Keratinocyte (primary cell): ENCODE measurements around the gene KIF1B. TPM values are rescaled to one million over a fixed set of nuclear protein-coding genes. Genes with fewer than 3 reads are reported as not detected.
A peak's percentile ranks its signal among the peaks of the same experiment; 100 is the strongest.

Experiments used
- DNase-seq: peaks from one replicate; pipeline ENCODE4 v3.0.0-alpha.2; 2011; ENCODE audit warnings: low read depth, missing footprints, low spot score
- FAIRE-seq: peaks from 2 replicates; lab custom pipeline; 2011; peaks lifted over from hg19 to GRCh38; lab: Jason Lieb, UNC
- H2AFZ ChIP-seq: 2 replicates; pipeline ENCODE4 v1.6.0; 2012; ENCODE audit warnings: low read length, control low read depth, inconsistent platforms; ENCODE audit not compliant: control insufficient read depth
- H3K27ac ChIP-seq: 2 replicates; pipeline ENCODE4 v1.5.1; 2011; ENCODE audit warnings: low read length; ENCODE audit not compliant: control insufficient read depth, insufficient read depth
- H3K27me3 ChIP-seq: 3 replicates; pipeline ENCODE4 v1.6.0; 2011; ENCODE audit warnings: low read length; ENCODE audit not compliant: control insufficient read depth, insufficient read depth; ENCODE audit errors: extremely low read depth
- H3K36me3 ChIP-seq, 2 experiments: 2 replicates in 1 of 2; 3 replicates in 1 of 2; pipeline ENCODE4 v1.5.1; 2011; ENCODE audit warnings: low read length in 2 of 2, mild to moderate bottlenecking in 1 of 2; ENCODE audit not compliant: control insufficient read depth in 2 of 2, insufficient read depth in 2 of 2; ENCODE audit errors: extremely low read depth in 1 of 2
- H3K4me1 ChIP-seq: 3 replicates; pipeline ENCODE4 v1.5.1; 2011; ENCODE audit warnings: low read length; ENCODE audit not compliant: control insufficient read depth, insufficient read depth; ENCODE audit errors: extremely low read depth
- H3K4me2 ChIP-seq: 3 replicates; pipeline ENCODE4 v1.6.0; 2011; ENCODE audit warnings: low read depth, low read length; ENCODE audit not compliant: control insufficient read depth, insufficient read depth; ENCODE audit errors: extremely low read depth
- H3K4me3 ChIP-seq, 3 experiments: fragments of 200-600 bp in 1 of 3; sonication (generic) in 1 of 3; 2 replicates in 2 of 3; 3 replicates in 1 of 3; pipeline ENCODE4 v1.5.1; 2011 to 2016; ENCODE audit warnings: low read length in 3 of 3, mild to moderate bottlenecking in 3 of 3, control low read depth in 2 of 3, inconsistent platforms in 1 of 3, low read depth in 1 of 3, mixed read lengths in 1 of 3, mixed run types in 1 of 3, moderate library complexity in 1 of 3; ENCODE audit not compliant: control insufficient read depth in 2 of 3, insufficient read depth in 2 of 3; ENCODE audit errors: extremely low read depth in 1 of 3
- H3K79me2 ChIP-seq: 2 replicates; pipeline ENCODE4 v1.6.0; 2012; ENCODE audit warnings: low read length; ENCODE audit not compliant: control insufficient read depth, insufficient read depth
- H3K9ac ChIP-seq: 3 replicates; pipeline ENCODE4 v1.6.0; 2011; ENCODE audit warnings: low read length; ENCODE audit not compliant: control insufficient read depth, insufficient read depth; ENCODE audit errors: extremely low read depth
- H3K9me1 ChIP-seq: 3 replicates; pipeline ENCODE4 v1.6.0; 2011; ENCODE audit warnings: low read length; ENCODE audit not compliant: control insufficient read depth, insufficient read depth; ENCODE audit errors: extremely low read depth
- H3K9me3 ChIP-seq: 2 replicates; pipeline ENCODE4 v1.5.1; 2012; ENCODE audit warnings: low read depth, low read length; ENCODE audit not compliant: control insufficient read depth
- H4K20me1 ChIP-seq: 3 replicates; pipeline ENCODE4 v1.6.0; 2011; ENCODE audit warnings: low read length; ENCODE audit not compliant: control insufficient read depth, insufficient read depth; ENCODE audit errors: extremely low read depth
- EZH2 ChIP-seq: IDR thresholded peaks from one replicate; pipeline ENCODE4 v1.6.1; 2012; ENCODE audit warnings: inconsistent platforms, mild to moderate bottlenecking, low read length, moderate library complexity
- dilution Hi-C: fragments of 300-500 bp; cut with MboI; formaldehyde crosslinking; loops from one replicate; pipeline ENCODE4 v1.7.0; 2020; ENCODE audit warnings: low sequenced_read_pairs; ENCODE audit not compliant: extremely low pct_ligation_motif_present
- polyA plus RNA-seq, 5 experiments: library from polyadenylated mRNA; depleted of rRNA in 3 of 5; stranded (reverse) in 3 of 5; stranded (forward) in 1 of 5; unstranded in 1 of 5; fragments of >200 nt; gene quantifications; 1 replicate in 1 of 5; 2 replicates in 3 of 5; 3 replicates in 1 of 5; pipeline versions ENCODE4 v1.2.1 to v1.2.3, GENCODE V29; 2011 to 2012; ENCODE audit warnings: missing spikeins in 2 of 5, low read depth in 1 of 5, low replicate concordance in 1 of 5
- TF ChIP-seq, protein P1 (sequence below), 3 experiments: IDR thresholded peaks in 1 of 3; conservative IDR thresholded peaks in 1 of 3; optimal IDR thresholded peaks in 1 of 3; 2 replicates in 2 of 3; 3 replicates in 1 of 3; pipeline versions ENCODE3 to v1.5.1; 2011; ENCODE audit warnings: low read length in 3 of 3, mild to moderate bottlenecking in 3 of 3, moderate library complexity in 2 of 3, control low read depth in 1 of 3, inconsistent platforms in 1 of 3; ENCODE audit not compliant: insufficient read depth in 2 of 3; ENCODE audit errors: extremely low read depth in 1 of 3

Gene KIF1B
- polyA plus RNA-seq, 1 donor (not counting 4 experiments of a cell fraction or from before 2014, with no cell fraction given): 15.1 TPM

DNA sequence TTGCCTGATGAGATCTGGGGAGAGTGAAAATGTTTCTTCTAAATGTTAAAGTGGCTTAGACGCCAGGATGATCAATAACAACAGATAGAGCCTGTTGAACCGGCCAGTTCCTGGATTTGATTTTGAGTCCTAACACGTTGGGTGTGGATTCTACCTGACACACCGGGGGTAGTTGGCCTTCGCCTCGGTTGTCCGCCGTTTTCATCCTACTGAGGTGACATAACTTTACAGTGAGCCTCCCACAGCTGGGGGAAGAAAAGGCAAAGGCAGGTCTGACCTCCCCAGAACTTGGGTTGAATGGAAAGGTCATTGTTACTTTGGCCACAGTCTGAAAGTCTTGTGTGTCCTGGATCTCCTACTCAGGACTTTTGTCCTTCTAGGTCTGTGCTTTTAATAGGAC is 189.6 kb downstream of the KIF1B start:
- Histone ChIP-seq H3K9ac (peak overlapping the region; percentile 86), H3K4me2 (peak overlapping the region; percentile 88), H3K4me1 (peaks cover 7% of the 10 kb centered on the region), H4K20me1 (no peaks in the 10 kb centered on the region), H3K27me3 (no peaks in the 10 kb centered on the region), H3K27ac (peak overlapping the region; percentile 81), H3K79me2 (peaks cover 23% of the 10 kb centered on the region), H3K9me3 (no peaks in the 10 kb centered on the region), H3K36me3 (peaks cover 7 to 23% of the 10 kb centered on the region in 2 experiments), H3K9me1 (no peaks in the 10 kb centered on the region), H2AFZ (peak overlapping the region; percentile 74), H3K4me3 (peak overlapping the region; percentile 77 to 92 (median 89))
- no peak for DNase-seq
- no peak for FAIRE-seq
- dilution Hi-C loops: no loop called here
- no peak for TF ChIP-seq EZH2
- TF ChIP-seq, protein P1, sequence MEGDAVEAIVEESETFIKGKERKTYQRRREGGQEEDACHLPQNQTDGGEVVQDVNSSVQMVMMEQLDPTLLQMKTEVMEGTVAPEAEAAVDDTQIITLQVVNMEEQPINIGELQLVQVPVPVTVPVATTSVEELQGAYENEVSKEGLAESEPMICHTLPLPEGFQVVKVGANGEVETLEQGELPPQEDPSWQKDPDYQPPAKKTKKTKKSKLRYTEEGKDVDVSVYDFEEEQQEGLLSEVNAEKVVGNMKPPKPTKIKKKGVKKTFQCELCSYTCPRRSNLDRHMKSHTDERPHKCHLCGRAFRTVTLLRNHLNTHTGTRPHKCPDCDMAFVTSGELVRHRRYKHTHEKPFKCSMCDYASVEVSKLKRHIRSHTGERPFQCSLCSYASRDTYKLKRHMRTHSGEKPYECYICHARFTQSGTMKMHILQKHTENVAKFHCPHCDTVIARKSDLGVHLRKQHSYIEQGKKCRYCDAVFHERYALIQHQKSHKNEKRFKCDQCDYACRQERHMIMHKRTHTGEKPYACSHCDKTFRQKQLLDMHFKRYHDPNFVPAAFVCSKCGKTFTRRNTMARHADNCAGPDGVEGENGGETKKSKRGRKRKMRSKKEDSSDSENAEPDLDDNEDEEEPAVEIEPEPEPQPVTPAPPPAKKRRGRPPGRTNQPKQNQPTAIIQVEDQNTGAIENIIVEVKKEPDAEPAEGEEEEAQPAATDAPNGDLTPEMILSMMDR (optimal IDR thresholded peaks at IDR 0.05 in 1 of 3, IDR thresholded peaks at IDR 0.05 in 1 of 3, conservative IDR thresholded peaks at IDR 0.05 in 1 of 3; ENCODE audit: extremely low read depth in 1 of 3, insufficient read depth in 2 of 3, low read length in 3 of 3): no peak

GRCh38 chr1:10401281-10401680 is 190.9 kb downstream of the KIF1B start:
- no peaks in the 10 kb centered on the region for H3K9me3 ChIP-seq
- TF ChIP-seq EZH2: no peak
- TF ChIP-seq, protein P1 (optimal IDR thresholded peaks at IDR 0.05 in 1 of 3, IDR thresholded peaks at IDR 0.05 in 1 of 3, conservative IDR thresholded peaks at IDR 0.05 in 1 of 3; ENCODE audit: extremely low read depth in 1 of 3, insufficient read depth in 2 of 3, low read length in 3 of 3): no peak
- H3K4me2 ChIP-seq: no peak overlapping the region
- dilution Hi-C loops: no loop called here
- H3K9ac ChIP-seq: no peak overlapping the region
- H3K36me3 ChIP-seq: peaks cover 7 to 23% of the 10 kb centered on the region in 2 experiments
- H3K4me1 ChIP-seq: peaks cover 7% of the 10 kb centered on the region
- H4K20me1 ChIP-seq: no peaks in the 10 kb centered on the region
- H3K27ac ChIP-seq: no peak overlapping the region
- H3K4me3 ChIP-seq: no peak overlapping the region
- no peak overlapping the region for H2AFZ ChIP-seq
- DNase-seq (no peak), FAIRE-seq (no peak)
- H3K9me1 ChIP-seq: no peaks in the 10 kb centered on the region
- H3K79me2 ChIP-seq: peaks cover 23% of the 10 kb centered on the region
- H3K27me3 ChIP-seq: no peaks in the 10 kb centered on the region
